Measurements from ENCODE around the gene SFRP4.

The SFRP4 gene

GRCh38 chr7:37901236-37901827 is 15.3 kb downstream of the SFRP4 start:
- in situ Hi-C loops (cut with MboI; ENCODE audit: low sequenced_read_pairs, unreplicated experiment): loop anchor here (10.0 to 25.0 kb wide), 3 partner anchors 203 to 436 kb away; no protein-coding TSS in a partner anchor
- no peak for DNase-seq (ENCODE audit: low spot score)
- TF ChIP-seq CTCF (IDR thresholded peaks at IDR 0.05; ENCODE audit: borderline replicate concordance, control extremely low read depth, extremely low read depth, insufficient read depth, missing control alignments): peak; percentile 40

GRCh38 chr7:37899712-37900247 is 16.8 kb downstream of the SFRP4 start:
- in situ Hi-C loops (cut with MboI; ENCODE audit: low sequenced_read_pairs, unreplicated experiment): loop anchor here (10.0 to 25.0 kb wide), 3 partner anchors 205 to 438 kb away; no protein-coding TSS in a partner anchor
- TF ChIP-seq CTCF (IDR thresholded peaks at IDR 0.05; ENCODE audit: borderline replicate concordance, control extremely low read depth, extremely low read depth, insufficient read depth, missing control alignments): no peak
- no peak for DNase-seq (ENCODE audit: low spot score)

- no peak for DNase-seq (ENCODE audit: low spot score)
- in situ Hi-C loops (cut with MboI; ENCODE audit: low sequenced_read_pairs, unreplicated experiment): no loop called here
- TF ChIP-seq CTCF (IDR thresholded peaks at IDR 0.05; ENCODE audit: borderline replicate concordance, control extremely low read depth, extremely low read depth, insufficient read depth, missing control alignments): no peak
Measured at GRCh38 chr7:37894671-37895070, 21.9 kb downstream of the SFRP4 start.

- TF ChIP-seq CTCF (IDR thresholded peaks at IDR 0.05; ENCODE audit: borderline replicate concordance, control extremely low read depth, extremely low read depth, insufficient read depth, missing control alignments): no peak
- in situ Hi-C loops (cut with MboI; ENCODE audit: low sequenced_read_pairs, unreplicated experiment): no loop called here
- no peak for DNase-seq (ENCODE audit: low spot score)
Measured at GRCh38 chr7:37893359-37893758, 23.3 kb downstream of the SFRP4 start.

GRCh38 chr7:37882086-37882485 is 34.5 kb downstream of the SFRP4 start:
- TF ChIP-seq CTCF (IDR thresholded peaks at IDR 0.05; ENCODE audit: borderline replicate concordance, control extremely low read depth, extremely low read depth, insufficient read depth, missing control alignments): no peak
- DNase-seq (ENCODE audit: low spot score): no peak
- in situ Hi-C loops (cut with MboI; ENCODE audit: low sequenced_read_pairs, unreplicated experiment): no loop called here

All from GM13976 (cell line).